ENCODE results near the gene C18orf63. TPM values are rescaled to one million over a fixed set of nuclear protein-coding genes. Genes with fewer than 3 reads are reported as not detected.
"Not testable (repeated sequence)": the region's sequence is repeated elsewhere in the genome, so short reads cannot be mapped to it uniquely, and the experiment has no call there.

Gene C18orf63
- polyA plus RNA-seq (2013, experiment 1 of 2; ENCODE audit: insufficient read length) = not detected
- polyA plus RNA-seq (2013, experiment 2 of 2; ENCODE audit: insufficient read length) = not detected

- no peak for DNase-seq
These were observed at the start of gene C18orf63 for GRCh38 chr18:74315464-74316256. Gene C18orf63, plus strand, starts transcription at chr18:74315839. Its CDS starts 2,027 bp downstream, at chr18:74317866.

GRCh38 chr18:74266161-74266560, 49.5 kb upstream of the C18orf63 start:
- no peak for DNase-seq

- DNase-seq = no peak
These were observed 47.5 kb upstream of the C18orf63 start for GRCh38 chr18:74268175-74268574.

GRCh38 chr18:74268933-74269620, 46.6 kb upstream of the C18orf63 start:
- no peak for DNase-seq

GRCh38 chr18:74271635-74272034, 44.0 kb upstream of the C18orf63 start:
- DNase-seq = no peak

GRCh38 chr18:74273394-74273793, 42.2 kb upstream of the C18orf63 start:
- no peak for DNase-seq

GRCh38 chr18:74274700-74275099, 40.9 kb upstream of the C18orf63 start:
- no peak for DNase-seq

GRCh38 chr18:74275736-74276135, 39.9 kb upstream of the C18orf63 start:
- no peak for DNase-seq

- no peak for DNase-seq
These were observed 39.0 kb upstream of the C18orf63 start for GRCh38 chr18:74276609-74277008.

- DNase-seq = no peak
These were observed 38.3 kb upstream of the C18orf63 start for GRCh38 chr18:74277296-74277695.

GRCh38 chr18:74278058-74278457, 37.6 kb upstream of the C18orf63 start:
- no peak for DNase-seq

- DNase-seq = no peak
These were observed 36.7 kb upstream of the C18orf63 start for GRCh38 chr18:74278983-74279382.

GRCh38 chr18:74281011-74281979, 34.3 kb upstream of the C18orf63 start:
- DNase-seq = no peak

GRCh38 chr18:74281980-74282754, 33.5 kb upstream of the C18orf63 start:
- DNase-seq = no peak

- DNase-seq = no peak
These were observed 32.7 kb upstream of the C18orf63 start for GRCh38 chr18:74282755-74283554.

GRCh38 chr18:74283646-74284045, 32.0 kb upstream of the C18orf63 start:
- no peak for DNase-seq

- no peak for DNase-seq
These were observed 31.3 kb upstream of the C18orf63 start for GRCh38 chr18:74284191-74284979.

GRCh38 chr18:74284980-74285355, 30.7 kb upstream of the C18orf63 start:
- no peak for DNase-seq

- not testable (repeated sequence) for DNase-seq
These were observed 30.1 kb upstream of the C18orf63 start for GRCh38 chr18:74285583-74285982.
